Endothelial cell of umbilical vein (primary cell): ENCODE results near the gene JSRP1. TPM values are rescaled to one million over a fixed set of nuclear protein-coding genes. Genes with fewer than 3 reads are reported as not detected.

Experiments used
- BruUV-seq: library from RNA; stranded (reverse); fragments of 400-500 nt; replicated peaks from 2 replicates; lab custom pipeline; 2021; lab: Mats Ljungman, UMichigan
- CTCF ChIA-PET: fragments of 300-600, 350-600 bp; sonication (Branson Sonifier 250); formaldehyde crosslinking; loops from one replicate; lab custom pipeline; 2021; ENCODE audit warnings: antibody characterized with exemption, inconsistent platforms; lab: Charles Lee
- POLR2A ChIA-PET: fragments of 300-600, 350-600 bp; sonication (Branson Sonifier 250); formaldehyde crosslinking; loops from one replicate; lab custom pipeline; 2021; ENCODE audit warnings: antibody characterized with exemption, inconsistent platforms; lab: Charles Lee
- DNase-seq: peaks from one replicate; pipeline ENCODE4 v3.0.0-alpha.2; 2011; ENCODE audit warnings: low read depth, low spot score
- FAIRE-seq: peaks from 2 replicates; lab custom pipeline; 2011; peaks lifted over from hg19 to GRCh38; lab: Jason Lieb, UNC
- H2AFZ ChIP-seq: 2 replicates; pipeline ENCODE4 v1.6.0; 2012; ENCODE audit warnings: low read depth, low read length, control low read depth, inconsistent platforms
- H3K27ac ChIP-seq: 2 replicates; pipeline ENCODE4 v1.5.1; 2011; ENCODE audit warnings: low read depth, mild to moderate bottlenecking, control low read depth, low read length, moderate library complexity; ENCODE audit not compliant: insufficient read depth
- H3K27me3 ChIP-seq, 2 experiments: 2 replicates each; pipeline versions ENCODE4 v1.6.0 to v1.6.1; 2011; ENCODE audit warnings: low read length in 2 of 2, mixed read lengths in 1 of 2; ENCODE audit not compliant: control insufficient read depth in 2 of 2, insufficient read depth in 2 of 2
- H3K36me3 ChIP-seq, 2 experiments: 2 replicates in 1 of 2; 3 replicates in 1 of 2; pipeline ENCODE4 v1.5.1; 2011; ENCODE audit warnings: low read length in 2 of 2, mild to moderate bottlenecking in 1 of 2, moderate library complexity in 1 of 2; ENCODE audit not compliant: control insufficient read depth in 2 of 2, insufficient read depth in 2 of 2; ENCODE audit errors: extremely low read depth in 1 of 2
- H3K4me1 ChIP-seq: 3 replicates; pipeline ENCODE4 v1.5.1; 2011; ENCODE audit warnings: mild to moderate bottlenecking, low read length; ENCODE audit not compliant: control insufficient read depth, insufficient read depth; ENCODE audit errors: extremely low read depth
- H3K4me2 ChIP-seq: 2 replicates; pipeline ENCODE4 v1.6.1; 2011; ENCODE audit warnings: low read length, control low read depth, mixed read lengths; ENCODE audit not compliant: insufficient read depth
- H3K4me3 ChIP-seq, 3 experiments: fragments of 200-600 bp in 1 of 3; sonication (generic), shearing (Covaris generic) in 1 of 3; replicated peaks in 1 of 3; 2 replicates each; pipeline ENCODE4 v1.5.1; 2011 to 2016; ENCODE audit warnings: control low read depth in 3 of 3, low read length in 3 of 3, mild to moderate bottlenecking in 2 of 3, inconsistent platforms in 1 of 3, low read depth in 1 of 3, moderate library complexity in 1 of 3; ENCODE audit not compliant: insufficient read depth in 1 of 3
- H3K79me2 ChIP-seq: 2 replicates; pipeline ENCODE4 v1.6.0; 2012; ENCODE audit warnings: low read length, inconsistent platforms; ENCODE audit not compliant: control insufficient read depth, insufficient read depth
- H3K9ac ChIP-seq: replicated peaks from 2 replicates; pipeline ENCODE3; 2011; ENCODE audit warnings: low read length, control low read depth; ENCODE audit not compliant: insufficient read depth; ENCODE audit errors: extremely low read depth
- H3K9me1 ChIP-seq: replicated peaks from 3 replicates; pipeline ENCODE4 v1.6.0; 2011; ENCODE audit warnings: mild to moderate bottlenecking, low read length; ENCODE audit not compliant: control insufficient read depth, insufficient read depth; ENCODE audit errors: extremely low read depth
- H3K9me3 ChIP-seq: replicated peaks from 2 replicates; pipeline ENCODE4 v1.5.1; 2012; ENCODE audit warnings: low read length, inconsistent platforms; ENCODE audit not compliant: control insufficient read depth, insufficient read depth
- H4K20me1 ChIP-seq: replicated peaks from 2 replicates; pipeline ENCODE3; 2011; ENCODE audit warnings: mild to moderate bottlenecking, low read length; ENCODE audit not compliant: control insufficient read depth, insufficient read depth; ENCODE audit errors: extremely low read depth
- FOS ChIP-seq: IDR thresholded peaks from 2 replicates; pipeline ENCODE4 v1.6.1; 2011; ENCODE audit warnings: mild to moderate bottlenecking, low read length, moderate library complexity, borderline replicate concordance; ENCODE audit not compliant: insufficient read depth
- JUN ChIP-seq: IDR thresholded peaks from 2 replicates; pipeline ENCODE4 v1.6.1; 2011; ENCODE audit warnings: borderline replicate concordance, low read depth; ENCODE audit not compliant: insufficient read length, insufficient read depth
- POLR2A ChIP-seq: IDR thresholded peaks from 2 replicates; pipeline ENCODE4 v1.6.1; 2012; ENCODE audit warnings: low read depth, mild to moderate bottlenecking, control low read depth, low read length
- POLR2AphosphoS5 ChIP-seq: IDR thresholded peaks from 2 replicates; pipeline ENCODE4 v1.6.1; 2012; ENCODE audit warnings: low read depth, mild to moderate bottlenecking, control low read depth, low read length, moderate library complexity; ENCODE audit not compliant: insufficient read depth
- dilution Hi-C: fragments of 300-500 bp; cut with MboI; formaldehyde crosslinking; loops from one replicate; pipeline ENCODE4 v1.15.0; 2019; ENCODE audit warnings: low sequenced_read_pairs; ENCODE audit not compliant: extremely low pct_ligation_motif_present
- intact Hi-C: fragments of 100-400 bp; cut with micrococcal nuclease; formaldehyde crosslinking; loops from one replicate; pipeline ENCODE4 v1.10.0; 2022
- polyA plus RNA-seq, 4 experiments: library from polyadenylated mRNA; depleted of rRNA in 3 of 4; stranded (reverse) in 3 of 4; unstranded in 1 of 4; fragments of >200 nt; gene quantifications; 2 replicates each; pipeline versions ENCODE4 v1.2.1 to v1.2.3, GENCODE V29; 2011 to 2012; ENCODE audit warnings: missing spikeins in 1 of 4
- total RNA-seq: library from RNA; stranded (reverse); gene quantifications from 2 replicates; pipeline ENCODE4 v1.2.3, GENCODE V29; 2021
- TF ChIP-seq, protein P1 (sequence below), 2 donors: IDR thresholded peaks; 1 replicate in 1 of 2; 2 replicates in 1 of 2; pipeline ENCODE4 v1.5.1; 2011; ENCODE audit warnings: low read length in 2 of 2, mild to moderate bottlenecking in 2 of 2, moderate library complexity in 2 of 2, control low read depth in 1 of 2, inconsistent platforms in 1 of 2, low read depth in 1 of 2; ENCODE audit not compliant: insufficient read depth in 1 of 2; ENCODE audit errors: extremely low read depth in 1 of 2

The JSRP1 gene
- total and polyA plus RNA-seq, 2 donors (not counting 3 experiments of a cell fraction or from before 2014, with no cell fraction given): not detected

- dilution Hi-C loops: no loop called here
Observed at GRCh38 chr19:2230033-2230531, 26.1 kb downstream of the JSRP1 start.

More at GRCh38 chr19:2230033-2230531, 26.1 kb downstream of the JSRP1 start:
- DNase-seq: no peak
- Histone ChIP-seq H2AFZ (no peak overlapping the region), H3K4me1 (peaks cover 4% of the 10 kb centered on the region), H3K9me3 (no peaks in the 10 kb centered on the region), H3K9ac (no peak overlapping the region), H3K36me3 (peaks cover 0 to 40% of the 10 kb centered on the region in 2 experiments), H3K27me3 (no peaks in the 10 kb centered on the region), H3K4me3 (no peak overlapping the region), H3K4me2 (no peak overlapping the region), H3K27ac (no peak overlapping the region), H3K79me2 (peaks cover 21% of the 10 kb centered on the region), H4K20me1 (no peaks in the 10 kb centered on the region), H3K9me1 (no peaks in the 10 kb centered on the region)
- ChIA-PET CTCF (interaction anchor here (1.9 to 3.0 kb wide), 2 partner anchors 9 to 74 kb away, joined by 4 to 17 read pairs; no protein-coding TSS in a partner anchor), POLR2A (no interaction called here)
- no peak for TF ChIP-seq FOS
- peak; percentile 2 for TF ChIP-seq POLR2AphosphoS5
- no peak for TF ChIP-seq JUN
- TF ChIP-seq, protein P1, sequence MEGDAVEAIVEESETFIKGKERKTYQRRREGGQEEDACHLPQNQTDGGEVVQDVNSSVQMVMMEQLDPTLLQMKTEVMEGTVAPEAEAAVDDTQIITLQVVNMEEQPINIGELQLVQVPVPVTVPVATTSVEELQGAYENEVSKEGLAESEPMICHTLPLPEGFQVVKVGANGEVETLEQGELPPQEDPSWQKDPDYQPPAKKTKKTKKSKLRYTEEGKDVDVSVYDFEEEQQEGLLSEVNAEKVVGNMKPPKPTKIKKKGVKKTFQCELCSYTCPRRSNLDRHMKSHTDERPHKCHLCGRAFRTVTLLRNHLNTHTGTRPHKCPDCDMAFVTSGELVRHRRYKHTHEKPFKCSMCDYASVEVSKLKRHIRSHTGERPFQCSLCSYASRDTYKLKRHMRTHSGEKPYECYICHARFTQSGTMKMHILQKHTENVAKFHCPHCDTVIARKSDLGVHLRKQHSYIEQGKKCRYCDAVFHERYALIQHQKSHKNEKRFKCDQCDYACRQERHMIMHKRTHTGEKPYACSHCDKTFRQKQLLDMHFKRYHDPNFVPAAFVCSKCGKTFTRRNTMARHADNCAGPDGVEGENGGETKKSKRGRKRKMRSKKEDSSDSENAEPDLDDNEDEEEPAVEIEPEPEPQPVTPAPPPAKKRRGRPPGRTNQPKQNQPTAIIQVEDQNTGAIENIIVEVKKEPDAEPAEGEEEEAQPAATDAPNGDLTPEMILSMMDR (IDR thresholded peaks at IDR 0.05; ENCODE audit: extremely low read depth in 1 of 2, insufficient read depth in 1 of 2, low read depth in 1 of 2, low read length in 2 of 2): no peak
- no peak for TF ChIP-seq POLR2A
- FAIRE-seq: no peak
- TSS peak; percentile 7 for BruUV-seq
- intact Hi-C loops: no loop called here
